Endothelial cell of umbilical vein (primary cell): ENCODE results near the gene TADA2B. TPM values are rescaled to one million over a fixed set of nuclear protein-coding genes. Genes with fewer than 3 reads are reported as not detected.

Experiments
- BruUV-seq: library from RNA; stranded (reverse); fragments of 400-500 nt; replicated peaks from 2 replicates; lab custom pipeline; 2021; lab: Mats Ljungman, UMichigan
- CTCF ChIA-PET: fragments of 300-600, 350-600 bp; sonication (Branson Sonifier 250); formaldehyde crosslinking; loops from one replicate; lab custom pipeline; 2021; ENCODE audit warnings: antibody characterized with exemption, inconsistent platforms; lab: Charles Lee
- POLR2A ChIA-PET: fragments of 300-600, 350-600 bp; sonication (Branson Sonifier 250); formaldehyde crosslinking; loops from one replicate; lab custom pipeline; 2021; ENCODE audit warnings: antibody characterized with exemption, inconsistent platforms; lab: Charles Lee
- DNase-seq: peaks from one replicate; pipeline ENCODE4 v3.0.0-alpha.2; 2011; ENCODE audit warnings: low read depth, low spot score
- FAIRE-seq: peaks from 2 replicates; lab custom pipeline; 2011; peaks lifted over from hg19 to GRCh38; lab: Jason Lieb, UNC
- H2AFZ ChIP-seq: 2 replicates; pipeline ENCODE4 v1.6.0; 2012; ENCODE audit warnings: low read depth, low read length, control low read depth, inconsistent platforms
- H3K27ac ChIP-seq: 2 replicates; pipeline ENCODE4 v1.5.1; 2011; ENCODE audit warnings: low read depth, mild to moderate bottlenecking, control low read depth, low read length, moderate library complexity; ENCODE audit not compliant: insufficient read depth
- H3K27me3 ChIP-seq, 2 experiments: 2 replicates each; pipeline versions ENCODE4 v1.6.0 to v1.6.1; 2011; ENCODE audit warnings: low read length in 2 of 2, mixed read lengths in 1 of 2; ENCODE audit not compliant: control insufficient read depth in 2 of 2, insufficient read depth in 2 of 2
- H3K36me3 ChIP-seq, 2 experiments: 2 replicates in 1 of 2; 3 replicates in 1 of 2; pipeline ENCODE4 v1.5.1; 2011; ENCODE audit warnings: low read length in 2 of 2, mild to moderate bottlenecking in 1 of 2, moderate library complexity in 1 of 2; ENCODE audit not compliant: control insufficient read depth in 2 of 2, insufficient read depth in 2 of 2; ENCODE audit errors: extremely low read depth in 1 of 2
- H3K4me1 ChIP-seq: 3 replicates; pipeline ENCODE4 v1.5.1; 2011; ENCODE audit warnings: mild to moderate bottlenecking, low read length; ENCODE audit not compliant: control insufficient read depth, insufficient read depth; ENCODE audit errors: extremely low read depth
- H3K4me2 ChIP-seq: 2 replicates; pipeline ENCODE4 v1.6.1; 2011; ENCODE audit warnings: low read length, control low read depth, mixed read lengths; ENCODE audit not compliant: insufficient read depth
- H3K4me3 ChIP-seq, 3 experiments: fragments of 200-600 bp in 1 of 3; sonication (generic), shearing (Covaris generic) in 1 of 3; replicated peaks in 1 of 3; 2 replicates each; pipeline ENCODE4 v1.5.1; 2011 to 2016; ENCODE audit warnings: control low read depth in 3 of 3, low read length in 3 of 3, mild to moderate bottlenecking in 2 of 3, inconsistent platforms in 1 of 3, low read depth in 1 of 3, moderate library complexity in 1 of 3; ENCODE audit not compliant: insufficient read depth in 1 of 3
- H3K79me2 ChIP-seq: 2 replicates; pipeline ENCODE4 v1.6.0; 2012; ENCODE audit warnings: low read length, inconsistent platforms; ENCODE audit not compliant: control insufficient read depth, insufficient read depth
- H3K9ac ChIP-seq: replicated peaks from 2 replicates; pipeline ENCODE3; 2011; ENCODE audit warnings: low read length, control low read depth; ENCODE audit not compliant: insufficient read depth; ENCODE audit errors: extremely low read depth
- H3K9me1 ChIP-seq: replicated peaks from 3 replicates; pipeline ENCODE4 v1.6.0; 2011; ENCODE audit warnings: mild to moderate bottlenecking, low read length; ENCODE audit not compliant: control insufficient read depth, insufficient read depth; ENCODE audit errors: extremely low read depth
- H3K9me3 ChIP-seq: replicated peaks from 2 replicates; pipeline ENCODE4 v1.5.1; 2012; ENCODE audit warnings: low read length, inconsistent platforms; ENCODE audit not compliant: control insufficient read depth, insufficient read depth
- H4K20me1 ChIP-seq: replicated peaks from 2 replicates; pipeline ENCODE3; 2011; ENCODE audit warnings: mild to moderate bottlenecking, low read length; ENCODE audit not compliant: control insufficient read depth, insufficient read depth; ENCODE audit errors: extremely low read depth
- CTCF ChIP-seq, 2 donors: IDR thresholded peaks; 1 replicate in 1 of 2; 2 replicates in 1 of 2; pipeline ENCODE4 v1.5.1; 2011; ENCODE audit warnings: low read length in 2 of 2, mild to moderate bottlenecking in 2 of 2, moderate library complexity in 2 of 2, control low read depth in 1 of 2, inconsistent platforms in 1 of 2, low read depth in 1 of 2; ENCODE audit not compliant: insufficient read depth in 1 of 2; ENCODE audit errors: extremely low read depth in 1 of 2
- EZH2 ChIP-seq: IDR thresholded peaks from 2 replicates; pipeline ENCODE4 v1.6.1; 2012; ENCODE audit warnings: borderline replicate concordance, low read depth, mild to moderate bottlenecking, moderate library complexity, low read length, inconsistent platforms; ENCODE audit not compliant: severe bottlenecking
- FOS ChIP-seq: IDR thresholded peaks from 2 replicates; pipeline ENCODE4 v1.6.1; 2011; ENCODE audit warnings: mild to moderate bottlenecking, low read length, moderate library complexity, borderline replicate concordance; ENCODE audit not compliant: insufficient read depth
- GATA2 ChIP-seq: IDR thresholded peaks from 2 replicates; pipeline ENCODE4 v1.7.0; 2011; ENCODE audit warnings: low read depth, mild to moderate bottlenecking, moderate library complexity, mixed read lengths, low read length; ENCODE audit not compliant: insufficient read length, insufficient read depth
- JUN ChIP-seq: IDR thresholded peaks from 2 replicates; pipeline ENCODE4 v1.6.1; 2011; ENCODE audit warnings: borderline replicate concordance, low read depth; ENCODE audit not compliant: insufficient read length, insufficient read depth
- MAX ChIP-seq: IDR thresholded peaks from 2 replicates; pipeline ENCODE4 v1.6.1; 2011; ENCODE audit not compliant: insufficient read depth, insufficient read length
- MYC ChIP-seq: IDR thresholded peaks from one replicate; pipeline ENCODE4 v1.6.1; 2011; ENCODE audit warnings: mild to moderate bottlenecking, low read depth, low read length
- POLR2A ChIP-seq: IDR thresholded peaks from 2 replicates; pipeline ENCODE4 v1.6.1; 2012; ENCODE audit warnings: low read depth, mild to moderate bottlenecking, control low read depth, low read length
- POLR2AphosphoS5 ChIP-seq: IDR thresholded peaks from 2 replicates; pipeline ENCODE4 v1.6.1; 2012; ENCODE audit warnings: low read depth, mild to moderate bottlenecking, control low read depth, low read length, moderate library complexity; ENCODE audit not compliant: insufficient read depth
- dilution Hi-C: fragments of 300-500 bp; cut with MboI; formaldehyde crosslinking; loops from one replicate; pipeline ENCODE4 v1.15.0; 2019; ENCODE audit warnings: low sequenced_read_pairs; ENCODE audit not compliant: extremely low pct_ligation_motif_present
- intact Hi-C: fragments of 100-400 bp; cut with micrococcal nuclease; formaldehyde crosslinking; loops from one replicate; pipeline ENCODE4 v1.10.0; 2022
- polyA plus RNA-seq, 4 experiments: library from polyadenylated mRNA; depleted of rRNA in 3 of 4; stranded (reverse) in 3 of 4; unstranded in 1 of 4; fragments of >200 nt; gene quantifications; 2 replicates each; pipeline versions ENCODE4 v1.2.1 to v1.2.3, GENCODE V29; 2011 to 2012; ENCODE audit warnings: missing spikeins in 1 of 4
- total RNA-seq: library from RNA; stranded (reverse); gene quantifications from 2 replicates; pipeline ENCODE4 v1.2.3, GENCODE V29; 2021

The TADA2B gene
- total and polyA plus RNA-seq, 2 donors (not counting 3 experiments of a cell fraction or from before 2014, with no cell fraction given): 5.5 to 11.5 TPM

- Histone ChIP-seq H3K27ac (peak overlapping the region; percentile 65), H3K36me3 (no peaks in the 10 kb centered on the region), H3K79me2 (peaks cover 33% of the 10 kb centered on the region), H3K9me1 (no peaks in the 10 kb centered on the region), H4K20me1 (no peaks in the 10 kb centered on the region), H3K9me3 (no peaks in the 10 kb centered on the region), H3K4me3 (peak overlapping the region; percentile 51 to 65 (median 58)), H3K4me2 (peak overlapping the region; percentile 68), H3K4me1 (peaks cover 17% of the 10 kb centered on the region), H3K27me3 (no peaks in the 10 kb centered on the region), H2AFZ (peak overlapping the region; percentile 96), H3K9ac (peak overlapping the region; percentile 72)
- intact Hi-C loops: loop anchor here (1.0 to 10.0 kb wide), 2 partner anchors 68 to 257 kb away; partner anchors contain the start of gene KIAA0232
- dilution Hi-C loops: no loop called here
- POLR2A ChIA-PET: no interaction called here
- FAIRE-seq (peak; percentile 76), DNase-seq (no peak)
- CTCF ChIA-PET: interaction anchor here (0.9 to 4.6 kb wide), 8 partner anchors 13 to 68 kb away, joined by 3 to 41 read pairs (median 6); partner anchors contain the start of gene GRPEL1
- no TSS peak for BruUV-seq
- TF ChIP-seq EZH2 (no peak), FOS (no peak), CTCF (IDR thresholded peaks at IDR 0.05; ENCODE audit: extremely low read depth in 1 of 2, insufficient read depth in 1 of 2, low read depth in 1 of 2, low read length in 2 of 2) (no peak), MAX (no peak), JUN (no peak), MYC (no peak), GATA2 (no peak), POLR2A (no peak), POLR2AphosphoS5 (no peak)
Observed at GRCh38 chr4:7041801-7042502, 1.2 kb upstream of the TADA2B start.
